GM12878 (cell line): Measurements from ENCODE around the gene CYTH3. TPM values are rescaled to one million over a fixed set of nuclear protein-coding genes. Genes with fewer than 3 reads are reported as not detected.

Experiments used
- ATAC-seq: fragments of 200-7000 bp; cut with Tn5 transposase; 3 replicates; pipeline ENCODE4 v1.9.1; 2020; ENCODE audit warnings: mild to moderate bottlenecking, moderate library complexity
- BruUV-seq: library from RNA; stranded (reverse); fragments of 400-500 nt; replicated peaks from 2 replicates; lab custom pipeline; 2021; lab: Mats Ljungman, UMichigan
- CTCF ChIA-PET: fragments of 300-600 bp; sonication (Branson Sonifier 250); formaldehyde crosslinking; extraction: SDS; loops from one replicate; lab custom pipeline; 2021; ENCODE audit warnings: inconsistent platforms; lab: Yijun Ruan, JAX
- POLR2A ChIA-PET: fragments of 350-600 bp; formaldehyde crosslinking; extraction: SDS; loops from one replicate; lab custom pipeline; 2021; ENCODE audit warnings: inconsistent platforms; lab: Charles Lee
- RAD21 ChIA-PET: fragments of 300-600 bp; sonication (Branson Sonifier 250); formaldehyde crosslinking; loops from one replicate; lab custom pipeline; 2023; ENCODE audit warnings: antibody characterized with exemption; ENCODE audit not compliant: unreplicated experiment; lab: Charles Lee
- SMC1A ChIA-PET: fragments of 300-600 bp; sonication (Branson Sonifier 250); formaldehyde crosslinking; loops from one replicate; lab custom pipeline; 2023; ENCODE audit not compliant: unreplicated experiment, uncharacterized antibody; lab: Charles Lee
- DNase-seq: peaks from one replicate; pipeline ENCODE4 v3.0.0-alpha.2; 2011; ENCODE audit warnings: low read depth, low spot score
- FAIRE-seq: peaks from 3 replicates; lab custom pipeline; 2011; peaks lifted over from hg19 to GRCh38; lab: Jason Lieb, UNC
- H2AFZ ChIP-seq: 2 replicates; pipeline ENCODE4 v1.6.0; 2011; ENCODE audit warnings: low read depth, low read length, control low read depth; ENCODE audit not compliant: control insufficient read depth
- H3K27ac ChIP-seq: 2 replicates; pipeline ENCODE4 v1.5.1; 2011; ENCODE audit warnings: control low read depth; ENCODE audit not compliant: control insufficient read depth, insufficient read depth
- H3K27me3 ChIP-seq, 2 experiments: replicated peaks in 1 of 2; 2 replicates each; pipeline versions ENCODE4 v1.6.0 to v1.6.1; 2011; ENCODE audit warnings: low read length in 1 of 2; ENCODE audit not compliant: control insufficient read depth in 2 of 2, insufficient read depth in 2 of 2
- H3K36me3 ChIP-seq, 2 experiments: 2 replicates each; pipeline ENCODE4 v1.5.1; 2011; ENCODE audit warnings: low read length in 1 of 2; ENCODE audit not compliant: control insufficient read depth in 2 of 2, insufficient read depth in 2 of 2
- H3K4me1 ChIP-seq: 2 replicates; pipeline ENCODE4 v1.6.1; 2011; ENCODE audit warnings: mild to moderate bottlenecking, low read length, moderate library complexity, mixed read lengths; ENCODE audit not compliant: control insufficient read depth, insufficient read depth
- H3K4me2 ChIP-seq: 2 replicates; pipeline ENCODE4 v1.6.0; 2011; ENCODE audit warnings: control low read depth; ENCODE audit not compliant: control insufficient read depth, insufficient read depth
- H3K4me3 ChIP-seq: fragments of 200-600 bp; sonication (generic); 2 replicates; pipeline ENCODE4 v1.5.1; 2016
- H3K79me2 ChIP-seq: 2 replicates; pipeline ENCODE4 v1.6.0; 2011; ENCODE audit warnings: low read length; ENCODE audit not compliant: control insufficient read depth, insufficient read depth
- H3K9ac ChIP-seq: 2 replicates; pipeline ENCODE4 v1.8.0; 2011; ENCODE audit warnings: low read length, control low read depth, mixed read lengths; ENCODE audit not compliant: control insufficient read depth, insufficient read depth
- H3K9me3 ChIP-seq: replicated peaks from 3 replicates; pipeline ENCODE4 v1.5.1; 2011; ENCODE audit warnings: mild to moderate bottlenecking, low read length; ENCODE audit not compliant: control insufficient read depth, insufficient read depth
- H4K20me1 ChIP-seq: 2 replicates; pipeline ENCODE4 v1.6.0; 2011; ENCODE audit not compliant: control insufficient read depth, insufficient read depth
- CHD4 ChIP-seq: fragments of 200-600 bp; sonication (generic); IDR thresholded peaks from 2 replicates; pipeline ENCODE4 v1.6.1; 2016; ENCODE audit warnings: mild to moderate bottlenecking
- E2F4 ChIP-seq: IDR thresholded peaks from 2 replicates; pipeline ENCODE4 v1.6.1; 2012; ENCODE audit warnings: low read depth, low read length, improper control_type of control experiment
- EGR1 ChIP-seq, 2 experiments: IDR thresholded peaks; 1 replicate in 1 of 2; 2 replicates in 1 of 2; pipeline ENCODE4 v1.6.1; 2011 to 2012; ENCODE audit warnings: low read depth in 2 of 2, low read length in 2 of 2, borderline replicate concordance in 1 of 2, mild to moderate bottlenecking in 1 of 2, moderate library complexity in 1 of 2
- HDAC2 ChIP-seq: fragments of 200-600 bp; sonication (generic); IDR thresholded peaks from 2 replicates; pipeline ENCODE4 v1.6.1; 2017
- IKZF2 ChIP-seq, 2 experiments: fragments of 450-650 bp; IDR thresholded peaks; 2 replicates each; pipeline ENCODE4 v1.6.1; 2017; ENCODE audit warnings: mild to moderate bottlenecking in 2 of 2, moderate library complexity in 2 of 2
- IRF4 ChIP-seq: IDR thresholded peaks from 2 replicates; pipeline ENCODE4 v1.6.1; 2011; ENCODE audit warnings: low read depth, low read length
- MXI1 ChIP-seq: fragments of 150-350 bp; IDR thresholded peaks from 2 replicates; pipeline ENCODE4 v1.6.1; 2011; ENCODE audit warnings: low read depth, mild to moderate bottlenecking, inconsistent platforms, low read length, improper control_type of control experiment
- NFXL1 ChIP-seq: fragments of 450-650 bp; IDR thresholded peaks from 2 replicates; pipeline ENCODE4 v1.6.1; 2017; ENCODE audit warnings: antibody characterized with exemption, mild to moderate bottlenecking, borderline replicate concordance
- NFYA ChIP-seq: IDR thresholded peaks from 2 replicates; pipeline ENCODE4 v1.6.1; 2011; ENCODE audit warnings: low read depth, mild to moderate bottlenecking, low read length, improper control_type of control experiment, borderline replicate concordance
- NR2C2 ChIP-seq: IDR thresholded peaks from 2 replicates; pipeline ENCODE4 v1.6.1; 2011; ENCODE audit warnings: borderline replicate concordance, low read depth; ENCODE audit not compliant: control insufficient read depth, insufficient read length
- PBX3 ChIP-seq: IDR thresholded peaks from 2 replicates; pipeline ENCODE4 v1.6.1; 2011; ENCODE audit warnings: mild to moderate bottlenecking, low read depth, low read length, moderate library complexity; ENCODE audit not compliant: insufficient replicate concordance
- PKNOX1 ChIP-seq: fragments of 450-650 bp; IDR thresholded peaks from 2 replicates; pipeline ENCODE4 v1.6.1; 2016; ENCODE audit warnings: mild to moderate bottlenecking
- POLR2AphosphoS2 ChIP-seq: IDR thresholded peaks from 2 replicates; pipeline ENCODE4 v1.6.1; 2011; ENCODE audit warnings: low read depth, mild to moderate bottlenecking, low read length, improper control_type of control experiment, moderate library complexity
- SIN3A ChIP-seq: IDR thresholded peaks from 2 replicates; pipeline ENCODE4 v1.6.1; 2012; ENCODE audit warnings: low read depth, low read length, improper control_type of control experiment
- SMC3 ChIP-seq: IDR thresholded peaks from 2 replicates; pipeline ENCODE4 v1.6.1; 2011; ENCODE audit warnings: low read length, improper control_type of control experiment, borderline replicate concordance
- TCF12 ChIP-seq: IDR thresholded peaks from 2 replicates; pipeline ENCODE4 v1.6.1; 2011; ENCODE audit warnings: low read depth, mild to moderate bottlenecking, low read length
- ZNF24 ChIP-seq: fragments of 450-650 bp; IDR thresholded peaks from 2 replicates; pipeline ENCODE4 v1.6.1; 2017; ENCODE audit warnings: antibody characterized with exemption, mild to moderate bottlenecking
- WGBS: methylation state at CpG from one replicate; pipeline ENCODE4 v1.1.6; 2016; ENCODE audit warnings: low lambda C conversion rate; ENCODE audit not compliant: insufficient replicate concordance, insufficient coverage; ENCODE audit errors: missing lambda C conversion rate; 5-methylcytosine and 5-hydroxymethylcytosine counted together
- in situ Hi-C: fragments of 300-500 bp; cut with MboI; formaldehyde crosslinking; loops from 9 replicates; pipeline ENCODE4 v1.14.3; 2018; ENCODE audit warnings: mixed read lengths
- intact Hi-C: fragments of 100-400 bp; cut with micrococcal nuclease; formaldehyde crosslinking; loops from one replicate; pipeline ENCODE4 v1.14.2; 2022; ENCODE audit not compliant: unreplicated experiment
- polyA plus RNA-seq, 11 experiments: library from polyadenylated mRNA; depleted of rRNA in 4 of 11; unstranded in 6 of 11; stranded (reverse) in 5 of 11; fragments of >200 nt; fragmentation: Nextera tagmentation in 4 of 11; fragmentation: Illumina TruSeq in 1 of 11; extraction: Ambion mirVana in 4 of 11; extraction: Trizol in 1 of 11; gene quantifications; 1 replicate in 1 of 11; 2 replicates in 10 of 11; pipeline versions ENCODE4 v1.2.1 to v1.2.3, GENCODE V29; 2011 to 2016; ENCODE audit warnings: inconsistent platforms in 2 of 11, missing spikeins in 2 of 11, low read depth in 1 of 11
- total RNA-seq, 4 experiments: library from RNA; depleted of rRNA in 3 of 4; stranded (reverse); fragments of >200 nt in 3 of 4; fragmentation: Illumina TruSeq in 1 of 4; extraction: Trizol in 1 of 4; gene quantifications; 2 replicates each; pipeline versions ENCODE4 v1.2.1 to v1.2.3, GENCODE V29; 2013 to 2021

Gene CYTH3
- total and polyA plus RNA-seq, 10 of the 15 experiments (the other 5 are each of a cell fraction or from before 2014, with no cell fraction given) = 0.45 to 28.2 (median 15.7) TPM

- TF ChIP-seq IRF4 (no peak), E2F4 (no peak), TCF12 (no peak)
Measured at GRCh38 chr7:6248581-6248980, 23.8 kb downstream of the CYTH3 start (continued).

GRCh38 chr7:6246251-6246917 lies 26.0 kb downstream of the CYTH3 start:
- Histone ChIP-seq H3K9me3 (no peaks in the 10 kb centered on the region; the same call in 2 of the 3 replicates), H3K4me1 (peaks cover 15% of the 10 kb centered on the region), H3K79me2 (peaks cover 55% of the 10 kb centered on the region), H3K9ac (no peak overlapping the region), H3K27me3 (no peaks in the 10 kb centered on the region), H2AFZ (no peak overlapping the region), H3K36me3 (no peaks in the 10 kb centered on the region), H3K4me3 (no peak overlapping the region), H3K4me2 (no peak overlapping the region), H3K27ac (no peak overlapping the region), H4K20me1 (no peaks in the 10 kb centered on the region)
- no peak for ATAC-seq
- FAIRE-seq = no peak
- RAD21 ChIA-PET = interaction anchor here (1.0 to 4.2 kb wide), 4 partner anchors 10 to 140 kb away, joined by 3 to 26 read pairs (median 6); no protein-coding TSS in a partner anchor
- no peak for DNase-seq
- in situ Hi-C loops (no loop called here), intact Hi-C loops (no loop called here)
- CTCF ChIA-PET = interaction anchor here (0.8 to 1.5 kb wide), 4 partner anchors 9 to 139 kb away, joined by 3 to 4 read pairs (median 4); no protein-coding TSS in a partner anchor
- POLR2A ChIA-PET = interaction anchor here (0.8 to 1.3 kb wide), 5 partner anchors 14 to 140 kb away, joined by 3 read pairs; no protein-coding TSS in a partner anchor
- SMC1A ChIA-PET = interaction anchor here (0.7 to 5.6 kb wide), 9 partner anchors 11 to 140 kb away, joined by 3 to 38 read pairs (median 4); no protein-coding TSS in a partner anchor
- TF ChIP-seq MXI1 (no peak), NFXL1 (no peak), SIN3A (no peak), PKNOX1 (no peak), IKZF2 (IDR thresholded peaks at IDR 0.05) (no peak), SMC3 (no peak), EGR1 (IDR thresholded peaks at IDR 0.05; ENCODE audit: borderline replicate concordance in 1 of 2, low read depth in 2 of 2, low read length in 2 of 2) (no peak), TCF12 (no peak), HDAC2 (no peak), NFYA (no peak), CHD4 (no peak), POLR2AphosphoS2 (no peak), NR2C2 (no peak), ZNF24 (no peak), PBX3 (no peak)
- no TSS peak for BruUV-seq
- WGBS = 85% methylated on average over 8 of the region's 8 CpGs
